Endometrium (tissue), 2 donors: ENCODE measurements around the gene ANO1.

Source experiments
- FAIRE-seq: peaks from 2 replicates; lab custom pipeline; 2012; peaks lifted over from hg19 to GRCh38; lab: Jason Lieb, UNC
- donor health status: control.
- donor health status: control.

Gene ANO1

GRCh38 chr11:70072861-70073755 lies 5.0 kb upstream of the ANO1 start:
- no peak for FAIRE-seq

- no peak for FAIRE-seq
Observed at GRCh38 chr11:70073871-70074371, 4.2 kb upstream of the ANO1 start.

GRCh38 chr11:70074746-70075145 lies 3.4 kb upstream of the ANO1 start:
- FAIRE-seq = no peak

GRCh38 chr11:70075836-70076235 lies 2.3 kb upstream of the ANO1 start:
- no peak for FAIRE-seq

- FAIRE-seq = no peak
Observed at GRCh38 chr11:70076461-70076931, 1.6 kb upstream of the ANO1 start.

- no peak for FAIRE-seq
Observed at GRCh38 chr11:70077411-70078094, 564 bp upstream of the ANO1 start.

GRCh38 chr11:70078781-70079616 lies 882 bp downstream of the ANO1 start:
- FAIRE-seq = no peak

- FAIRE-seq = no peak
Observed at GRCh38 chr11:70079691-70080090, 1.6 kb downstream of the ANO1 start.

- no peak for FAIRE-seq
Observed at GRCh38 chr11:70080763-70081162, 2.6 kb downstream of the ANO1 start.

GRCh38 chr11:70082829-70083228 lies 4.7 kb downstream of the ANO1 start:
- no peak for FAIRE-seq

- FAIRE-seq = no peak
Observed at GRCh38 chr11:70084046-70084984, 6.2 kb downstream of the ANO1 start.

- FAIRE-seq = no peak
Observed at GRCh38 chr11:70085815-70086769, 8.0 kb downstream of the ANO1 start.

GRCh38 chr11:70087446-70088167 lies 9.5 kb downstream of the ANO1 start:
- FAIRE-seq = no peak

GRCh38 chr11:70088735-70089250 lies 10.7 kb downstream of the ANO1 start:
- FAIRE-seq = no peak

GRCh38 chr11:70089631-70090030 lies 11.5 kb downstream of the ANO1 start:
- FAIRE-seq = no peak

GRCh38 chr11:70090961-70091381 lies 12.9 kb downstream of the ANO1 start:
- no peak for FAIRE-seq

GRCh38 chr11:70091638-70092037 lies 13.5 kb downstream of the ANO1 start:
- FAIRE-seq = no peak

- FAIRE-seq = peak; percentile 84
Observed at GRCh38 chr11:70092959-70093715, 15.0 kb downstream of the ANO1 start.
